Daoy (cell line): ENCODE results near the gene MAN2B1. TPM values are rescaled to one million over a fixed set of nuclear protein-coding genes. Genes with fewer than 3 reads are reported as not detected.
"Not testable (repeated sequence)": the region's sequence is repeated elsewhere in the genome, so short reads cannot be mapped to it uniquely, and the experiment has no call there.

ENCODE experiments used
- DNase-seq: peaks from one replicate; pipeline ENCODE4 v3.0.0-alpha.2; 2015; ENCODE audit warnings: low read depth
- total RNA-seq: library from RNA; depleted of rRNA; stranded (reverse); fragments of >200 nt; shearing (Covaris generic); gene quantifications from 2 replicates; pipeline ENCODE4 v1.2.3, GENCODE V29; 2014; rRNA removed

MAN2B1 gene
- total RNA-seq, 1 experiment from 2014 or later: 20.7 TPM

GRCh38 chr19:12621253-12622024 is 45.1 kb downstream of the MAN2B1 start:
- not testable (repeated sequence) for DNase-seq

- DNase-seq: no peak
Observed at GRCh38 chr19:12617646-12618045, 48.9 kb downstream of the MAN2B1 start.

- peak; percentile 79 for DNase-seq
Observed at GRCh38 chr19:12611361-12611699, 55.2 kb downstream of the MAN2B1 start.

GRCh38 chr19:12610540-12611360 is 55.8 kb downstream of the MAN2B1 start, which contains the start of the genes ZNF490 and ZNF791:
TSS of gene ZNF490 (minus strand) at chr19:12610813. CDS start at chr19:12610680, 133 bp downstream.
TSS of gene ZNF791 (plus strand) at chr19:12610920. CDS start at chr19:12611080, 160 bp downstream.
- DNase-seq: peak; percentile 98

- DNase-seq: no peak
Observed at GRCh38 chr19:12607631-12608030, 58.9 kb downstream of the MAN2B1 start.

GRCh38 chr19:12606796-12607195 is 59.7 kb downstream of the MAN2B1 start:
- no peak for DNase-seq

GRCh38 chr19:12603714-12604113 is 62.8 kb downstream of the MAN2B1 start:
- DNase-seq: peak; percentile 11

GRCh38 chr19:12597594-12597993 is 68.9 kb downstream of the MAN2B1 start:
- no peak for DNase-seq

GRCh38 chr19:12596927-12597548 is 69.5 kb downstream of the MAN2B1 start:
- no peak for DNase-seq

Other genes with a start within 250 kb of the MAN2B1 start
- 4.5 and 5.2 TPM in 2 replicates for gene ZNF443, start 225.7 kb downstream of the MAN2B1 start, total RNA-seq
- 0.27 and 0.80 TPM in 2 replicates for gene ZNF709, start 181.9 kb downstream of the MAN2B1 start, total RNA-seq
- gene ZNF564, start 115.3 kb downstream of the MAN2B1 start, total RNA-seq: 3.1 and 6.5 TPM in 2 replicates
- 3.5 and 4.5 TPM in 2 replicates for gene ZNF490, start 55.9 kb downstream of the MAN2B1 start, total RNA-seq
- 9.0 and 11.9 TPM in 2 replicates for gene ZNF791, start 55.8 kb downstream of the MAN2B1 start, total RNA-seq
- 9.0 and 10.6 TPM in 2 replicates for gene WDR83, start 65 bp upstream of the MAN2B1 start, total RNA-seq
- 105 and 132 TPM in 2 replicates for gene DHPS, start 15.1 kb upstream of the MAN2B1 start, total RNA-seq
- gene GNG14, start 21.3 kb upstream of the MAN2B1 start, total RNA-seq: not detected in 2 replicates
- gene FBXW9, start 29.9 kb upstream of the MAN2B1 start, total RNA-seq: 14.2 and 14.6 TPM in 2 replicates
- 18.2 and 24.0 TPM in 2 replicates for gene TNPO2, start 57.2 kb upstream of the MAN2B1 start, total RNA-seq
- gene TRIR, start 67.9 kb upstream of the MAN2B1 start, total RNA-seq: 274 and 313 TPM in 2 replicates
- 78.9 and 111 TPM in 2 replicates for gene GET3, start 70.8 kb upstream of the MAN2B1 start, total RNA-seq
- gene BEST2, start 85.0 kb upstream of the MAN2B1 start, total RNA-seq: not detected in 2 replicates
- gene HOOK2, start 108.8 kb upstream of the MAN2B1 start, total RNA-seq: 5.1 and 11.0 TPM in 2 replicates
- gene JUNB, start 124.7 kb upstream of the MAN2B1 start, total RNA-seq: 61.6 and 66.6 TPM in 2 replicates
- gene PRDX2, start 135.1 kb upstream of the MAN2B1 start, total RNA-seq: 81.7 and 99.3 TPM in 2 replicates
- not detected in 2 replicates for gene THSD8, start 135.3 kb upstream of the MAN2B1 start, total RNA-seq
- 75.8 and 76.9 TPM in 2 replicates for gene RNASEH2A, start 139.8 kb upstream of the MAN2B1 start, total RNA-seq
- not detected in 2 replicates for gene RTBDN, start 167.8 kb upstream of the MAN2B1 start, total RNA-seq
- gene MAST1, start 171.8 kb upstream of the MAN2B1 start, total RNA-seq: 0.11 and 0.57 TPM in 2 replicates
- 13.7 and 19.3 TPM in 2 replicates for gene DNASE2, start 214.7 kb upstream of the MAN2B1 start, total RNA-seq
- gene KLF1, start 220.5 kb upstream of the MAN2B1 start, total RNA-seq: not detected in 2 replicates
- 47.0 and 91.3 TPM in 2 replicates for gene GCDH, start 224.4 kb upstream of the MAN2B1 start, total RNA-seq